Measurements from ENCODE around the gene MRPL50. TPM values are rescaled to one million over a fixed set of nuclear protein-coding genes. Genes with fewer than 3 reads are reported as not detected.
A peak's percentile ranks its signal among the peaks of the same experiment; 100 is the strongest.

Gene MRPL50
- total and polyA plus RNA-seq, 2 experiments from 2014 or later = 11.5 to 19.3 TPM

DNA sequence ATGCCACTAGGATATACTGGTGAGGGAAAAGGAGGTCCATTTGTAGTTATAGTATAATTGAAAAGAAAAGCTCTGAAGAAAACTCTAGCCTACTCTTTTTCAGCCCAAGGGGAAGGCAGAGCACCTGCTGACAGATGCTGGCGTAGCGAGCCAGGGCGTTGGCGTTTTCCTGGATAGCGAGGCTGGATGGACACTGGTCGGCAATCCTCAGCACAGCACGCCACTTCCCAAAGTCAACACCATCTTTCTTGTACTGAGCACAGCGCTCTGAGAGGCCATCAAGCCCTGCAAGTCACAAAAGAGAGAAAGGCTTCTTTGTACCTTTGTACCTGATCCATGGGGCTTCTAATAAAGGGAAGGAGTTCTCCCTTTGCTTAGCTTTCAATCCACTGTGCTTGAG, 28.9 kb upstream of the MRPL50 start:
- H3K9me2 ChIP-seq (ENCODE audit: insufficient read depth) = no peaks in the 10 kb centered on the region
- WGBS, 2 experiments (ENCODE audit: low coverage in 1 of 2, low lambda C conversion rate in 2 of 2, missing lambda C conversion rate in 2 of 2) = 56 to 64% methylated on average over 8 of the region's 8 CpGs
- in situ Hi-C loops (cut with MboI) = no loop called here
- H3K27me3 ChIP-seq (replicated peaks; ENCODE audit: insufficient read depth) = peaks cover 10% of the 10 kb centered on the region
- no peaks in the 10 kb centered on the region for H3F3A ChIP-seq (ENCODE audit: insufficient read depth)
- no peaks in the 10 kb centered on the region for H3K79me2 ChIP-seq (ENCODE audit: insufficient read depth)
- no peak overlapping the region for H3K4me2 ChIP-seq (ENCODE audit: unreplicated experiment)
- no peaks in the 10 kb centered on the region for H3K9me3 ChIP-seq (ENCODE audit: low read depth)
- H4K20me1 ChIP-seq (ENCODE audit: insufficient read depth) = no peaks in the 10 kb centered on the region
- H3K9ac ChIP-seq = no peak overlapping the region
- TF ChIP-seq EZH2phosphoT487 (IDR thresholded peaks at IDR 0.05; ENCODE audit: insufficient read depth, low read depth) = no peak
- TF ChIP-seq EZH2 (IDR thresholded peaks at IDR 0.05; ENCODE audit: insufficient read depth, poor library complexity, severe bottlenecking) = no peak
- no peaks in the 10 kb centered on the region for H3K4me1 ChIP-seq (ENCODE audit: insufficient read depth)
- no peaks in the 10 kb centered on the region for H3K36me3 ChIP-seq (ENCODE audit: low read depth)
- H3K4me3 ChIP-seq = no peak overlapping the region
- no peak for DNase-seq
- H2AFZ ChIP-seq = no peak overlapping the region
- H3K27ac ChIP-seq = no peak overlapping the region

DNA sequence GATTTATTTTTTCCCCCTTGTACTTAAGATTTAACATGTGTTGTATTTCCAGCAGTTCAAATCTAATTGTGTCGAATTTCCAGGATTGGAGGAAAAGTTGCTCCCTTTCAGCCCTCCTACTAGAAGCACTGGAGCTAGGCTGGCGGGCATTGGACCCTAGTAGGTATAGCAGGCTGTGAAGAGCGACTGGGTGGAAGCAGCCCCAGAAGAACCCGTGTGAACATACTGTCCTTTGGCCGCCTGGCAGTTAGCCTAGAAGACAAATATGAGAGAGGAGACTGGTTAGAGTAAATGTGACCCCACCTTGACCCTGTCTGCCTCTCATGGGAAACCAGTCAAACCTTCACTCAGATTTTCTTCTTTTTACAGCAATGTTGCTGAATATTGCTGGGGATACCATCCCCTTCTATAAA, 23.2 kb upstream of the MRPL50 start:
- in situ Hi-C loops (cut with MboI) = no loop called here

DNA sequence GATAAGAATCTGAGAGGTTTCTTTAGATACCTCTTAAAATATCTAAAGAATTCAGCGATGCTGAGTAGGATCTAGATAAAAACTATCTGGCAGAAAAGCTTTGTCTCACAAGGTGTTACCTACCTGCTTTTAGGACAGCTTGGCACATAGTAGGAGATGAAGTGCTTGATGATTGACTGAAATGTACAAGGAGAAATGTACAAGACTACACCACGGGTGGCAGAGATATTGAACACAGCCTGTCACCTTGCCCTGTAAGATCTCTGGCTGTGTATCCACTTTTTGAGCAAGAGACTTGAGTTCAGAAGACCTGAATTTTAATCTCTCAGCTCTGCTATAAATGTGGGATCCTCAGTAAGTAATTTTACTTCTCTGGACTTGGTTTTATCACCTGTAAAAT, 21.4 kb upstream of the MRPL50 start:
- H3K4me1 ChIP-seq (ENCODE audit: insufficient read depth) = peaks cover 5% of the 10 kb centered on the region; the same call in 1 of the 2 replicates
- 0 out of 2 replicates have a peak, but pooled peaks cover 2% of the 10 kb centered on the region for H3K27me3 ChIP-seq (replicated peaks; ENCODE audit: insufficient read depth)
- no peaks in the 10 kb centered on the region for H3K79me2 ChIP-seq (ENCODE audit: insufficient read depth)
- H3K9me3 ChIP-seq (ENCODE audit: low read depth) = no peaks in the 10 kb centered on the region
- H3K4me2 ChIP-seq (ENCODE audit: unreplicated experiment) = no peak overlapping the region
- DNase-seq = no peak
- H3K4me3 ChIP-seq = no peak overlapping the region
- TF ChIP-seq EZH2phosphoT487 (IDR thresholded peaks at IDR 0.05; ENCODE audit: insufficient read depth, low read depth) (no peak), EZH2 (IDR thresholded peaks at IDR 0.05; ENCODE audit: insufficient read depth, poor library complexity, severe bottlenecking) (no peak)
- no peak overlapping the region for H3K9ac ChIP-seq
- no peaks in the 10 kb centered on the region for H3K36me3 ChIP-seq (ENCODE audit: low read depth)
- H4K20me1 ChIP-seq (ENCODE audit: insufficient read depth) = no peaks in the 10 kb centered on the region
- in situ Hi-C loops (cut with MboI) = no loop called here
- no peak overlapping the region for H2AFZ ChIP-seq
- no peaks in the 10 kb centered on the region for H3K9me2 ChIP-seq (ENCODE audit: insufficient read depth)
- peaks cover 25% of the 10 kb centered on the region for H3F3A ChIP-seq (ENCODE audit: insufficient read depth)
- WGBS, 2 experiments (ENCODE audit: low coverage in 1 of 2, low lambda C conversion rate in 2 of 2, missing lambda C conversion rate in 2 of 2) = 50 to 59% methylated on average over 2 of the region's 2 CpGs
- H3K27ac ChIP-seq = no peak overlapping the region

More for the DNA sequence above, 23.2 kb upstream of the MRPL50 start:
- Histone ChIP-seq H3F3A (ENCODE audit: insufficient read depth) (peaks cover 25% of the 10 kb centered on the region), H3K27ac (no peak overlapping the region), H3K9me3 (ENCODE audit: low read depth) (no peaks in the 10 kb centered on the region), H3K4me3 (no peak overlapping the region), H3K36me3 (ENCODE audit: low read depth) (no peaks in the 10 kb centered on the region), H2AFZ (no peak overlapping the region), H3K4me2 (ENCODE audit: unreplicated experiment) (no peak overlapping the region), H3K27me3 (replicated peaks; ENCODE audit: insufficient read depth) (0 out of 2 replicates have a peak, but pooled peaks cover 2% of the 10 kb centered on the region), H4K20me1 (ENCODE audit: insufficient read depth) (no peaks in the 10 kb centered on the region), H3K79me2 (ENCODE audit: insufficient read depth) (no peaks in the 10 kb centered on the region), H3K9ac (no peak overlapping the region), H3K9me2 (ENCODE audit: insufficient read depth) (no peaks in the 10 kb centered on the region), H3K4me1 (ENCODE audit: insufficient read depth) (peaks cover 5% of the 10 kb centered on the region; the same call in 1 of the 2 replicates)
- no peak for DNase-seq
- TF ChIP-seq EZH2 (IDR thresholded peaks at IDR 0.05; ENCODE audit: insufficient read depth, poor library complexity, severe bottlenecking) = no peak
- no peak for TF ChIP-seq EZH2phosphoT487 (IDR thresholded peaks at IDR 0.05; ENCODE audit: insufficient read depth, low read depth)
- WGBS, 2 experiments (ENCODE audit: low coverage in 1 of 2, low lambda C conversion rate in 2 of 2, missing lambda C conversion rate in 2 of 2) = 43 to 52% methylated on average over 5 of the region's 5 CpGs

DNA sequence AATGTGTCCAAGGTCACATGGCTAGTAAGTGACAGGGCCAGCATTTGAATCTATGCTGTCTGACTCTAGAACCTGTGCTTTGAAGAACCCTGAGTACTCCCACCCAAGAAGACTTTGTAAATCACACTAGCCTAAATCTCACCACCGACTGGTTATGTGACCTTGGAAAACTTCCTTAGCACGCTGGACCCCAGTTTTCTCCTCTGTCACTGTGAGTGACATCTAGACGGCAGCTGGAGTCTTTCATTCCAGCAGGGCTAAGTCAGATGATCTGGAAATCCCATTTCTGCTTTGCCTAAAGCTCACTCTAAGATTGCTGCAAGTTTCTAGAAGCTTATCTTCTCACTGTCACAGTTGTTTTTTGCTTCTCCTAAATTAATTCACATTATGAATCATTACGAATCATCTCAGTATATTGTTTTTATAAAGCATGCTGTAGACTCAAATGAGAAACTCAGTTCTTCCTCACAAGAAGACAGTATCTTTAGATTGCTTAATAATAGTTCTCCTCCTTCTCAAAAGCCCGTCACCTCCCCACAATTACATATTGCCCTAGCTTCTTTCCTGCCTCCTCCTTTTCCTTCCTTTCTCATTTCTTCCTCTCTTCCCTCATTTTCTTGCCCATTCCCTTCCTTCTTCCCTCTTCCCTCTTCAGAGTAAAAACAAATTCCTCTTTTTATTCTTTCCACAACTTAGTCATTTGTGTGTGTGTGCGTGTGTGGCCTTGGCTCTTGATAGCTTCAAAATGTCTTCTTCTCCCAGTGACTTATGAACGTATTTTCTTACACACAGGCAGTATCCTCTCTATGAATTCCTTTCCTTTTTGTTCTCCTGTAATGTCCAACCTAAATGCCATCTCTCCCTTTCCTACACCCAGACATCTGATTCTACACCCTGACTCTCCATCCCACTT, 20.4 kb upstream of the MRPL50 start:
- TF ChIP-seq EZH2 (IDR thresholded peaks at IDR 0.05; ENCODE audit: insufficient read depth, poor library complexity, severe bottlenecking) (no peak), EZH2phosphoT487 (IDR thresholded peaks at IDR 0.05; ENCODE audit: insufficient read depth, low read depth) (no peak)
- Histone ChIP-seq H3K27me3 (replicated peaks; ENCODE audit: insufficient read depth) (no peaks in the 10 kb centered on the region), H3K36me3 (ENCODE audit: low read depth) (no peaks in the 10 kb centered on the region), H3K79me2 (ENCODE audit: insufficient read depth) (no peaks in the 10 kb centered on the region), H3K9me2 (ENCODE audit: insufficient read depth) (no peaks in the 10 kb centered on the region), H3K4me1 (ENCODE audit: insufficient read depth) (peaks cover 5% of the 10 kb centered on the region; the same call in 1 of the 2 replicates), H3K9me3 (ENCODE audit: low read depth) (no peaks in the 10 kb centered on the region), H3K4me3 (no peak overlapping the region), H3K4me2 (ENCODE audit: unreplicated experiment) (no peak overlapping the region), H4K20me1 (ENCODE audit: insufficient read depth) (no peaks in the 10 kb centered on the region), H3K27ac (peak overlapping the region; percentile 2; the same call in 1 of the 2 replicates), H2AFZ (no peak overlapping the region), H3F3A (ENCODE audit: insufficient read depth) (peaks cover 28% of the 10 kb centered on the region), H3K9ac (no peak overlapping the region)
- WGBS, 2 experiments (ENCODE audit: low coverage in 1 of 2, low lambda C conversion rate in 2 of 2, missing lambda C conversion rate in 2 of 2) = 81 to 82% methylated on average over 7 of the region's 7 CpGs
- peak; percentile 62 for DNase-seq
- in situ Hi-C loops (cut with MboI) = no loop called here

Measured in GM23248 (cell line).